ENCODE results near the gene FOXG1.

GRCh38 chr14:28776482-28777266 lies 10.1 kb downstream of the FOXG1 start:
- no peak for TF ChIP-seq POLR2AphosphoS5 (IDR thresholded peaks at IDR 0.05; ENCODE audit: borderline replicate concordance, low read depth, low read length)
- no peak for TF ChIP-seq EZH2 (IDR thresholded peaks at IDR 0.05)
